Stomach (tissue), 9 donors: ENCODE results near the gene CCR4. TPM values are rescaled to one million over a fixed set of nuclear protein-coding genes. Genes with fewer than 3 reads are reported as not detected.

Experiments used
- DNase-seq, 2 donors: peaks; one replicate each; pipeline versions ENCODE4 v3.0.0 to v3.0.0-alpha.2; 2013 to 2019
- H3K27ac ChIP-seq, 5 donors: fragments of 200-600 bp in 4 of 5; sonication (generic) in 4 of 5; one replicate each; pipeline ENCODE4 v1.5.1; 2013 to 2019; ENCODE audit warnings: mild to moderate bottlenecking in 1 of 5, moderate library complexity in 1 of 5
- H3K27me3 ChIP-seq, 3 donors: fragments of 200-600 bp; sonication (generic); one replicate each; pipeline ENCODE4 v1.5.1; 2017 to 2019; ENCODE audit warnings: mixed run types in 1 of 3
- H3K36me3 ChIP-seq, 4 donors: fragments of 200-600 bp; sonication (generic); 1 replicate in 3 of 4; 2 replicates in 1 of 4; pipeline ENCODE4 v1.5.1; 2016 to 2019
- H3K4me1 ChIP-seq, 4 donors: fragments of 200-600 bp; sonication (generic); one replicate each; pipeline ENCODE4 v1.5.1; 2016 to 2019
- H3K4me3 ChIP-seq, 4 donors: fragments of 200-600 bp; sonication (generic) in 3 of 4; one replicate each; pipeline ENCODE4 v1.5.1; 2016 to 2019; ENCODE audit warnings: mild to moderate bottlenecking in 1 of 4
- H3K9me3 ChIP-seq, 4 donors: fragments of 200-600 bp; sonication (generic); one replicate each; pipeline ENCODE4 v1.5.1; 2016 to 2019
- CTCF ChIP-seq, 7 experiments: fragments of 450-650 bp in 4 of 7; fragments of 200-600 bp in 3 of 7; sonication (generic) in 3 of 7; IDR thresholded peaks; one replicate each; pipeline ENCODE4 v1.5.1; 2016 to 2019; ENCODE audit warnings: antibody characterized with exemption in 7 of 7, control low read depth in 2 of 7, mild to moderate bottlenecking in 1 of 7
- EP300 ChIP-seq: sonication (generic); formaldehyde crosslinking; IDR thresholded peaks from one replicate; pipeline ENCODE4 v1.6.1; 2017; ENCODE audit warnings: antibody characterized with exemption
- POLR2A ChIP-seq, 4 donors: fragments of 450-650 bp; IDR thresholded peaks; one replicate each; pipeline ENCODE4 v1.6.1; 2016; ENCODE audit warnings: antibody characterized with exemption in 4 of 4, control low read depth in 2 of 4, mild to moderate bottlenecking in 1 of 4, moderate library complexity in 1 of 4
- POLR2AphosphoS5 ChIP-seq, 3 donors: sonication (generic); formaldehyde crosslinking; IDR thresholded peaks; one replicate each; pipeline ENCODE4 v1.6.1; 2016; ENCODE audit warnings: antibody characterized with exemption in 3 of 3
- WGBS, 5 donors: extraction: QIAGEN DNeasy Blood & Tissue Kit in 3 of 5; methylation state at CpG; one replicate each; pipeline versions ENCODE4 v1.1.5 to v1.1.7; 2013 to 2018; 5-methylcytosine and 5-hydroxymethylcytosine counted together
- intact Hi-C: fragments of 100-400 bp; cut with DNase I; formaldehyde crosslinking; loops from one replicate; pipeline ENCODE4 v1.15.1; 2023; ENCODE audit warnings: low total_unique reads
- polyA plus RNA-seq, 3 donors: library from polyadenylated mRNA; stranded (reverse); fragments of 200-250 nt; gene quantifications; one replicate each; pipeline ENCODE4 v1.2.3, GENCODE V29; 2013
- total RNA-seq, 5 donors: library from RNA; depleted of rRNA; stranded (reverse); fragments of >200 nt; gene quantifications; one replicate each; pipeline versions ENCODE4 v1.1.0 to v1.2.3, GENCODE V29; 2014 to 2016
- donor health status: healthy with polysubstance abuse.
- donor health status: Bipolar disorder and iron deficiency.
- donor health status: healthy.

Gene CCR4
- total and polyA plus RNA-seq, 8 donors = 0.15 to 1.1 (median 0.37) TPM; not detected in 4

GRCh38 chr3:32992310-32992686 is 40.9 kb downstream of the CCR4 start:
- Histone ChIP-seq H3K4me1 (no peaks in the 10 kb centered on the region), H3K27me3 (no peaks in the 10 kb centered on the region), H3K9me3 (no peaks in the 10 kb centered on the region), H3K36me3 (peaks cover 0 to 13% (median 11%) of the 10 kb centered on the region in 4 donors), H3K27ac (no peak overlapping the region), H3K4me3 (no peak overlapping the region)
- no peak for TF ChIP-seq POLR2A (IDR thresholded peaks at IDR 0.05)
- no peak for TF ChIP-seq POLR2AphosphoS5 (IDR thresholded peaks at IDR 0.05)
- TF ChIP-seq EP300 = no peak
- TF ChIP-seq CTCF (IDR thresholded peaks at IDR 0.05) = no peak
- no peak for DNase-seq
- intact Hi-C loops = no loop called here
- 82 to 96% (median 91%) methylated on average over 3 of the region's 3 CpGs for WGBS, 5 donors

- DNase-seq = no peak
- 87 to 97% (median 91%) methylated on average over 5 of the region's 5 CpGs for WGBS, 5 donors
- H3K36me3 ChIP-seq = peaks cover 5 to 30% (median 28%) of the 10 kb centered on the region in 4 donors
- H3K4me3 ChIP-seq = no peak overlapping the region
- no peaks in the 10 kb centered on the region for H3K27me3 ChIP-seq
- intact Hi-C loops = no loop called here
- no peaks in the 10 kb centered on the region for H3K4me1 ChIP-seq
- H3K9me3 ChIP-seq = no peaks in the 10 kb centered on the region
- TF ChIP-seq POLR2AphosphoS5 (IDR thresholded peaks at IDR 0.05) = no peak
- TF ChIP-seq POLR2A (IDR thresholded peaks at IDR 0.05) = no peak
- TF ChIP-seq CTCF (IDR thresholded peaks at IDR 0.05) = no peak
- H3K27ac ChIP-seq = no peak overlapping the region
Measured at GRCh38 chr3:32994045-32994444, 42.6 kb downstream of the CCR4 start.

- DNase-seq = no peak
- Histone ChIP-seq H3K9me3 (no peaks in the 10 kb centered on the region), H3K27me3 (no peaks in the 10 kb centered on the region), H3K4me1 (no peaks in the 10 kb centered on the region), H3K4me3 (no peak overlapping the region), H3K36me3 (peaks cover 7 to 40% (median 38%) of the 10 kb centered on the region in 4 donors), H3K27ac (no peak overlapping the region)
- intact Hi-C loops = no loop called here
- no peak for TF ChIP-seq EP300
- WGBS, 5 donors = 85 to 91% (median 88%) methylated on average over 4 of the region's 4 CpGs
Measured at GRCh38 chr3:32995098-32995497, 43.7 kb downstream of the CCR4 start.

- intact Hi-C loops = no loop called here
- peaks cover 10 to 50% (median 45%) of the 10 kb centered on the region in 4 donors for H3K36me3 ChIP-seq
- WGBS, 5 donors = 69 to 81% (median 78%) methylated on average over 5 of the region's 5 CpGs
- TF ChIP-seq EP300 = no peak
- no peak for TF ChIP-seq CTCF (IDR thresholded peaks at IDR 0.05)
- no peak for TF ChIP-seq POLR2A (IDR thresholded peaks at IDR 0.05)
- no peak for TF ChIP-seq POLR2AphosphoS5 (IDR thresholded peaks at IDR 0.05)
- H3K27me3 ChIP-seq = no peaks in the 10 kb centered on the region
- H3K4me1 ChIP-seq = no peaks in the 10 kb centered on the region
- no peak overlapping the region for H3K27ac ChIP-seq
- H3K4me3 ChIP-seq = no peak overlapping the region
- no peaks in the 10 kb centered on the region for H3K9me3 ChIP-seq
- no peak for DNase-seq
Measured at GRCh38 chr3:32996048-32996754, 44.8 kb downstream of the CCR4 start.

- Histone ChIP-seq H3K4me1 (no peaks in the 10 kb centered on the region), H3K36me3 (peaks cover 10 to 52% (median 49%) of the 10 kb centered on the region in 4 donors), H3K4me3 (no peak overlapping the region), H3K27me3 (no peaks in the 10 kb centered on the region), H3K27ac (no peak overlapping the region), H3K9me3 (no peaks in the 10 kb centered on the region)
- intact Hi-C loops = no loop called here
- TF ChIP-seq POLR2A (IDR thresholded peaks at IDR 0.05) (no peak), CTCF (IDR thresholded peaks at IDR 0.05) (no peak), EP300 (no peak), POLR2AphosphoS5 (IDR thresholded peaks at IDR 0.05) (no peak)
- DNase-seq = no peak
- WGBS, 5 donors = 82 to 94% (median 92%) methylated on average over 2 of the region's 2 CpGs
Measured at GRCh38 chr3:32996755-32997091, 45.3 kb downstream of the CCR4 start.
